ENCODE results near the gene ASIC1. TPM values are rescaled to one million over a fixed set of nuclear protein-coding genes. Genes with fewer than 3 reads are reported as not detected.
A peak's percentile ranks its signal among the peaks of the same experiment; 100 is the strongest.

Gene ASIC1
- total and polyA plus RNA-seq, 2 of the 13 experiments (the other 11 are each of a cell fraction or from before 2014, with no cell fraction given), result 0.44 to 1.5 TPM

- TF ChIP-seq ZBTB40 (IDR thresholded peaks at IDR 0.05) (peak; percentile 26; the same call in 1 of the 2 replicates), ZBTB40 (CRISPR knock-in tag; IDR thresholded peaks at IDR 0.05) (0 out of 2 replicates have a peak, but pooled peaks have one; percentile 19), ZUFSP (CRISPR knock-in tag; IDR thresholded peaks at IDR 0.05; ENCODE audit: borderline replicate concordance) (no peak), ZNF274 (CRISPR knock-in tag; IDR thresholded peaks at IDR 0.05) (peak; percentile 88), RFX3 (CRISPR knock-in tag; IDR thresholded peaks at IDR 0.05) (0 out of 2 replicates have a peak, but pooled peaks have one; percentile 16), CHD2 (IDR thresholded peaks at IDR 0.05; ENCODE audit: low read depth, low read length) (no peak), MXD3 (CRISPR knock-in tag; IDR thresholded peaks at IDR 0.05) (peak; percentile 85; the same call in 1 of the 2 replicates)
Observed at GRCh38 chr12:50111693-50112455, 54.5 kb downstream of the ASIC1 start, which contains the start of gene COX14 (continued).

Data from HepG2 (cell line).